A549 (cell line): ENCODE results near the gene JAML. TPM values are rescaled to one million over a fixed set of nuclear protein-coding genes. Genes with fewer than 3 reads are reported as not detected.

Source experiments
- ATAC-seq, 2 experiments: fragments of 200-7000 bp in 1 of 2; fragments of >200 bp in 1 of 2; cut with Nextera tagmentation in 1 of 2; cut with Tn5 transposase in 1 of 2; 3 replicates each; pipeline versions ENCODE4 v1.8.0 to v1.9.1; 2018 to 2020; ENCODE audit warnings: mild to moderate bottlenecking in 1 of 2, moderate library complexity in 1 of 2
- CTCF ChIA-PET: fragments of 300-600 bp; sonication (Branson Sonifier 250); formaldehyde crosslinking; extraction: SDS; loops from one replicate; lab custom pipeline; 2021; ENCODE audit warnings: antibody characterized with exemption, inconsistent platforms; lab: Yijun Ruan, JAX
- POLR2A ChIA-PET: fragments of 350-600 bp; formaldehyde crosslinking; extraction: SDS; loops from one replicate; lab custom pipeline; 2021; ENCODE audit warnings: antibody characterized with exemption, inconsistent platforms; lab: Yijun Ruan, JAX
- DNase-seq, 2 experiments: peaks; one replicate each; pipeline versions ENCODE4 v3.0.0 to v3.0.0-alpha.2; 2011 to 2016; ENCODE audit warnings: low read depth in 1 of 2, low spot score in 1 of 2
- FAIRE-seq: peaks from 2 replicates; lab custom pipeline; 2011; peaks lifted over from hg19 to GRCh38; lab: Jason Lieb, UNC
- H3K27ac ChIP-seq, 2 experiments: fragments of >200 bp; sonication (Bioruptor Twin); formaldehyde crosslinking; 3 replicates each; pipeline ENCODE4 v1.5.1; 2016 to 2017
- H3K4me1 ChIP-seq: fragments of >200 bp; sonication (Bioruptor Twin); formaldehyde crosslinking; 3 replicates; pipeline ENCODE4 v1.6.1; 2016
- H3K4me2 ChIP-seq: fragments of >200 bp; sonication (Bioruptor Twin); formaldehyde crosslinking; 3 replicates; pipeline ENCODE4 v1.6.1; 2016
- H3K4me3 ChIP-seq: fragments of >200 bp; sonication (Bioruptor Twin); formaldehyde crosslinking; 3 replicates; pipeline ENCODE4 v1.5.1; 2016
- H3K9me3 ChIP-seq: fragments of >200 bp; sonication (Bioruptor Twin); formaldehyde crosslinking; 3 replicates; pipeline ENCODE4 v1.6.1; 2016
- ATOH8 ChIP-seq: fragments of 250-450 bp; sonication (Bioruptor Pico); IDR thresholded peaks from 2 replicates; pipeline ENCODE4 v1.5.0; 2020; ENCODE audit warnings: low read depth, mild to moderate bottlenecking, moderate library complexity
- BCL3 ChIP-seq: fragments of >200 bp; sonication (Bioruptor Twin); formaldehyde crosslinking; IDR thresholded peaks from 3 replicates; pipeline ENCODE4 v1.6.1; 2016
- BHLHE40 ChIP-seq: IDR thresholded peaks from 2 replicates; pipeline ENCODE4 v1.6.1; 2012; ENCODE audit warnings: low read depth, low read length, inconsistent platforms
- CTCF ChIP-seq: fragments of >200 bp; sonication (Bioruptor Twin); formaldehyde crosslinking; IDR thresholded peaks from 3 replicates; pipeline ENCODE4 v1.5.1; 2016
- EHF ChIP-seq: fragments of 250-450 bp; sonication (Bioruptor Pico); IDR thresholded peaks from 2 replicates; pipeline ENCODE4 v1.5.0; 2020; ENCODE audit warnings: mild to moderate bottlenecking
- EHMT2 ChIP-seq: fragments of 200-600 bp; sonication (generic); IDR thresholded peaks from 2 replicates; pipeline ENCODE4 v1.6.1; 2016; ENCODE audit warnings: antibody characterized with exemption, low read depth, mild to moderate bottlenecking, moderate library complexity
- FOSB ChIP-seq: fragments of 250-450 bp; sonication (Bioruptor Pico); IDR thresholded peaks from 2 replicates; pipeline ENCODE4 v1.5.0; 2020; ENCODE audit warnings: mild to moderate bottlenecking, moderate library complexity
- FOXS1 ChIP-seq: fragments of 250-450 bp; sonication (Bioruptor Pico); IDR thresholded peaks from 2 replicates; pipeline ENCODE4 v1.5.0; 2020; ENCODE audit warnings: mild to moderate bottlenecking, moderate library complexity
- HDAC2 ChIP-seq: fragments of 200-600 bp; sonication (generic); IDR thresholded peaks from 2 replicates; pipeline ENCODE4 v1.6.1; 2016
- HES2 ChIP-seq: fragments of >200 bp; sonication (Bioruptor Twin); formaldehyde crosslinking; IDR thresholded peaks from 2 replicates; pipeline ENCODE4 v1.6.1; 2016
- HEYL ChIP-seq: fragments of 250-450 bp; sonication (Bioruptor Pico); IDR thresholded peaks from 2 replicates; pipeline ENCODE4 v1.8.0; 2021; ENCODE audit warnings: mild to moderate bottlenecking, moderate library complexity
- HOXB5 ChIP-seq: fragments of 250-450 bp; sonication (Bioruptor Pico); IDR thresholded peaks from 2 replicates; pipeline ENCODE4 v1.5.0; 2020; ENCODE audit warnings: mild to moderate bottlenecking, moderate library complexity
- KDM1A ChIP-seq: fragments of 200-600 bp; sonication (generic); IDR thresholded peaks from 2 replicates; pipeline ENCODE4 v1.6.1; 2016; ENCODE audit warnings: low read depth, mild to moderate bottlenecking
- MYC ChIP-seq: IDR thresholded peaks from 2 replicates; pipeline ENCODE4 v1.6.1; 2012; ENCODE audit warnings: mild to moderate bottlenecking, inconsistent platforms, low read length, improper control_type of control experiment, borderline replicate concordance
- PBX3 ChIP-seq: IDR thresholded peaks from 2 replicates; pipeline ENCODE4 v1.6.1; 2012
- PHF8 ChIP-seq: fragments of 200-600 bp; sonication (generic); IDR thresholded peaks from 2 replicates; pipeline ENCODE4 v1.6.1; 2016; ENCODE audit warnings: low read depth, mild to moderate bottlenecking, antibody characterized with exemption, moderate library complexity, borderline replicate concordance
- POLR2AphosphoS2 ChIP-seq: conservative IDR thresholded peaks from 2 replicates; pipeline ENCODE4 v1.6.1; 2012; ENCODE audit warnings: low read length, improper control_type of control experiment, inconsistent platforms
- RAD21 ChIP-seq, 2 experiments: fragments of >200 bp in 1 of 2; sonication (Bioruptor Twin) in 1 of 2; formaldehyde crosslinking in 1 of 2; IDR thresholded peaks in 1 of 2; conservative IDR thresholded peaks in 1 of 2; 2 replicates in 1 of 2; 3 replicates in 1 of 2; pipeline ENCODE4 v1.6.1; 2012 to 2018; ENCODE audit warnings: inconsistent platforms in 1 of 2
- RCOR1 ChIP-seq: fragments of 150-350 bp; IDR thresholded peaks from 2 replicates; pipeline ENCODE4 v1.6.1; 2014; ENCODE audit warnings: antibody characterized with exemption, low read length, low read depth
- RNF2 ChIP-seq: fragments of 200-600 bp; sonication (generic); IDR thresholded peaks from 2 replicates; pipeline ENCODE4 v1.6.1; 2016; ENCODE audit warnings: low read depth, mild to moderate bottlenecking, antibody characterized with exemption, moderate library complexity, borderline replicate concordance
- SMC3 ChIP-seq: fragments of >200 bp; sonication (Bioruptor Twin); formaldehyde crosslinking; IDR thresholded peaks from 3 replicates; pipeline ENCODE4 v1.6.1; 2018; ENCODE audit warnings: inconsistent platforms
- TP53 ChIP-seq: fragments of 250-450 bp; sonication (Bioruptor Pico); IDR thresholded peaks from 2 replicates; pipeline ENCODE4 v1.5.0; 2021; ENCODE audit warnings: mild to moderate bottlenecking, moderate library complexity
- ZFP36 ChIP-seq: fragments of 450-650 bp; IDR thresholded peaks from 2 replicates; pipeline ENCODE4 v1.6.1; 2014; ENCODE audit warnings: borderline replicate concordance; ENCODE audit not compliant: partially characterized antibody
- ZNF302 ChIP-seq: fragments of 250-450 bp; sonication (Bioruptor Pico); IDR thresholded peaks from 2 replicates; pipeline ENCODE4 v1.9.0; 2021; ENCODE audit warnings: inconsistent platforms, mild to moderate bottlenecking, moderate library complexity
- ZSCAN20 ChIP-seq: fragments of 250-450 bp; sonication (Bioruptor Pico); IDR thresholded peaks from 2 replicates; pipeline ENCODE4 v1.8.0; 2022; ENCODE audit warnings: mild to moderate bottlenecking, moderate library complexity
- WGBS: methylation state at CpG from one replicate; pipeline ENCODE4 v1.1.6; 2017; ENCODE audit errors: missing lambda C conversion rate; 5-methylcytosine and 5-hydroxymethylcytosine counted together
- polyA plus RNA-seq, 4 experiments: library from polyadenylated mRNA; depleted of rRNA in 3 of 4; stranded (reverse); fragments of >200 nt; fragmentation: RNase III in 1 of 4; extraction: RNeasy Plus Mini Kit Qiagen cat#74134 plus additional on column Dnase treatment in 1 of 4; gene quantifications; 2 replicates in 3 of 4; 3 replicates in 1 of 4; pipeline ENCODE4 v1.2.3, GENCODE V29; 2011 to 2017

Gene JAML
- polyA plus RNA-seq, 2 of the 4 experiments (the other 2 are of a cell fraction) = not detected

GRCh38 chr11:118219244-118219643 lies 5.6 kb downstream of the JAML start:
- FAIRE-seq = no peak
- H3K4me3 ChIP-seq = no peak overlapping the region
- TF ChIP-seq EHF (CRISPR knock-in tag) = no peak
- no peak for TF ChIP-seq HDAC2
- TF ChIP-seq SMC3 = no peak
- no peak for TF ChIP-seq RCOR1
- TF ChIP-seq PHF8 = no peak
- no peak for TF ChIP-seq POLR2AphosphoS2
- no peak for TF ChIP-seq FOXS1
- no peak for TF ChIP-seq HEYL
- TF ChIP-seq CTCF = no peak
- no peak for TF ChIP-seq HOXB5 (CRISPR knock-in tag)
- no peak for TF ChIP-seq ZSCAN20
- TF ChIP-seq, all 56 proteins: peak for 0
- Histone ChIP-seq H3K4me1 (no peaks in the 10 kb centered on the region), H3K27ac (no peak overlapping the region), H3K9me3 (no peaks in the 10 kb centered on the region), H3K4me2 (no peak overlapping the region)
- DNase-seq (no peak), ATAC-seq (no peak)
- ChIA-PET CTCF (no interaction called here), POLR2A (no interaction called here)

- Histone ChIP-seq H3K27ac (no peak overlapping the region), H3K4me1 (no peaks in the 10 kb centered on the region), H3K4me3 (no peak overlapping the region), H3K4me2 (no peak overlapping the region), H3K9me3 (no peaks in the 10 kb centered on the region)
- DNase-seq = no peak
- FAIRE-seq = no peak
- ChIA-PET POLR2A (no interaction called here), CTCF (interaction anchor here (0.7 kb wide), 1 partner anchor 19 kb away, joined by 3 read pairs; no protein-coding TSS in a partner anchor)
- WGBS = 49% methylated on average over 3 of the region's 3 CpGs
- no peak for TF ChIP-seq BCL3
- no peak for TF ChIP-seq EHMT2
- no peak for TF ChIP-seq ZFP36
- no peak for TF ChIP-seq PBX3
- no peak for TF ChIP-seq ZNF302
- TF ChIP-seq BHLHE40 = no peak
- no peak for TF ChIP-seq HES2
- TF ChIP-seq MYC = no peak
- TF ChIP-seq KDM1A = no peak
- TF ChIP-seq EHF (CRISPR knock-in tag) = no peak
- TF ChIP-seq RNF2 = no peak
- TF ChIP-seq RAD21 (conservative IDR thresholded peaks at IDR 0.05 in 1 of 2, IDR thresholded peaks at IDR 0.05 in 1 of 2) = no peak
- no peak for TF ChIP-seq TP53 (CRISPR knock-in tag)
- no peak for TF ChIP-seq FOSB
- no peak for TF ChIP-seq HOXB5 (CRISPR knock-in tag)
- no peak for TF ChIP-seq ATOH8 (CRISPR knock-in tag)
- ATAC-seq = no peak
Measured at GRCh38 chr11:118217575-118217974, 7.2 kb downstream of the JAML start.
